A673 (cell line): Measurements from ENCODE around the gene EIF3A. TPM values are rescaled to one million over a fixed set of nuclear protein-coding genes. Genes with fewer than 3 reads are reported as not detected.

Source experiments
- BruUV-seq: library from RNA; stranded (reverse); fragments of 400-500 nt; replicated peaks from 2 replicates; lab custom pipeline; 2021; lab: Mats Ljungman, UMichigan
- CTCF ChIA-PET: fragments of 300-600 bp; sonication (Branson Sonifier 250); formaldehyde crosslinking; loops from one replicate; lab custom pipeline; 2022; ENCODE audit warnings: antibody characterized with exemption; lab: Charles Lee
- POLR2A ChIA-PET: fragments of 300-600 bp; sonication (Branson Sonifier 250); formaldehyde crosslinking; loops from one replicate; lab custom pipeline; 2022; ENCODE audit warnings: antibody characterized with exemption; ENCODE audit not compliant: low non-redundant PET; lab: Charles Lee
- DNase-seq: peaks from one replicate; pipeline ENCODE4 v3.0.0-alpha.2; 2015; ENCODE audit warnings: low spot score
- H3K27ac ChIP-seq: fragments of 200-600 bp; sonication (generic); 2 replicates; pipeline ENCODE4 v1.5.1; 2016; ENCODE audit warnings: mixed run types, low read depth, mild to moderate bottlenecking, mixed read lengths, antibody characterized with exemption, low read length; ENCODE audit not compliant: poor library complexity, severe bottlenecking
- H3K27me3 ChIP-seq: fragments of 200-600 bp; sonication (generic); replicated peaks from 2 replicates; pipeline ENCODE4 v1.6.1; 2017; ENCODE audit warnings: mixed run types, low read depth, mild to moderate bottlenecking, mixed read lengths, antibody characterized with exemption, low read length; ENCODE audit not compliant: insufficient read depth, poor library complexity
- H3K36me3 ChIP-seq: fragments of 200-600 bp; sonication (generic); 2 replicates; pipeline ENCODE4 v1.6.1; 2016; ENCODE audit warnings: mixed run types, mild to moderate bottlenecking, mixed read lengths, antibody characterized with exemption, low read length; ENCODE audit not compliant: insufficient read depth, poor library complexity, severe bottlenecking
- H3K4me1 ChIP-seq: fragments of 200-600 bp; sonication (generic); 2 replicates; pipeline ENCODE4 v1.6.1; 2017; ENCODE audit warnings: mixed run types, mild to moderate bottlenecking, mixed read lengths, antibody characterized with exemption, low read length; ENCODE audit not compliant: insufficient read depth, poor library complexity, severe bottlenecking
- H3K4me3 ChIP-seq: fragments of 200-600 bp; sonication (generic); 2 replicates; pipeline ENCODE4 v1.5.1; 2016; ENCODE audit warnings: low read depth, mixed run types, mild to moderate bottlenecking, mixed read lengths, low read length; ENCODE audit not compliant: poor library complexity, severe bottlenecking
- H3K9me3 ChIP-seq: fragments of 200-600 bp; sonication (generic); 2 replicates; pipeline ENCODE4 v1.6.1; 2016; ENCODE audit warnings: mixed run types, low read depth, mild to moderate bottlenecking, mixed read lengths, antibody characterized with exemption, low read length; ENCODE audit not compliant: poor library complexity, severe bottlenecking
- CTCF ChIP-seq: fragments of 300-800, 200-600 bp; sonication (generic); conservative IDR thresholded peaks from 2 replicates; pipeline ENCODE4 v1.5.1; 2017; ENCODE audit warnings: low read depth, mild to moderate bottlenecking, antibody characterized with exemption, low read length, moderate library complexity, mixed read lengths
- EZH2 ChIP-seq: fragments of 200-600 bp; sonication (generic); IDR thresholded peaks from 2 replicates; pipeline ENCODE4 v1.6.1; 2017; ENCODE audit warnings: borderline replicate concordance, low read depth, mild to moderate bottlenecking, mixed read lengths, antibody characterized with exemption, low read length; ENCODE audit not compliant: poor library complexity, severe bottlenecking
- intact Hi-C: fragments of 100-400 bp; cut with micrococcal nuclease; formaldehyde crosslinking; loops from one replicate; pipeline ENCODE4 v1.10.0; 2022; ENCODE audit not compliant: unreplicated experiment
- total RNA-seq: library from RNA; stranded (reverse); gene quantifications from 2 replicates; pipeline ENCODE4 v1.2.3, GENCODE V29; 2021

The EIF3A gene
- total RNA-seq, 1 experiment from 2014 or later, result 181 TPM

DNA sequence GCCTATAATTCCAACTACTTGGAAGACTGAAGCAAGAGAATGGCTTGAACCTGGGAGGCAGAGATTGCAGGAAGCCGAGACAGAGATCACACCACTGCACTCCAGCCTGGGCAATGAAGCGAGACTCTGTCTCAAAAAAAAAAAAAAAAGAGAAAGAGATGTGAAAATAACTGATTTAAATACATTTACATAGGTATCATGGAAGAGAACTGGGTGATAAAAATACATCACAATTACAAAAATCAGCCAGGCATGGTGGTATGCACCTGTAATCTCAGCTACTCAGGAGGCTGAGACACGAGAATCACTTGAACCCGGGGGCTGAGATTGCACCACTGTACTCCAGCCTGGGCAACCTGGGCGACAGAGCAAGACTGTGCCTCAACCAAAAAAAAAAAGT, 31.3 kb downstream of the EIF3A start:
- Histone ChIP-seq H3K27ac (no peak overlapping the region), H3K9me3 (no peaks in the 10 kb centered on the region), H3K4me1 (no peaks in the 10 kb centered on the region), H3K4me3 (no peak overlapping the region), H3K27me3 (no peaks in the 10 kb centered on the region), H3K36me3 (peaks cover 97% of the 10 kb centered on the region)
- intact Hi-C loops, result no loop called here
- ChIA-PET POLR2A (interaction anchor here (0.7 kb wide), 1 partner anchor 20 kb away, joined by 6 read pairs; no protein-coding TSS in a partner anchor), CTCF (no interaction called here)
- TF ChIP-seq EZH2 (no peak), CTCF (no peak)
- no peak for DNase-seq
- BruUV-seq, result no TSS peak

DNA sequence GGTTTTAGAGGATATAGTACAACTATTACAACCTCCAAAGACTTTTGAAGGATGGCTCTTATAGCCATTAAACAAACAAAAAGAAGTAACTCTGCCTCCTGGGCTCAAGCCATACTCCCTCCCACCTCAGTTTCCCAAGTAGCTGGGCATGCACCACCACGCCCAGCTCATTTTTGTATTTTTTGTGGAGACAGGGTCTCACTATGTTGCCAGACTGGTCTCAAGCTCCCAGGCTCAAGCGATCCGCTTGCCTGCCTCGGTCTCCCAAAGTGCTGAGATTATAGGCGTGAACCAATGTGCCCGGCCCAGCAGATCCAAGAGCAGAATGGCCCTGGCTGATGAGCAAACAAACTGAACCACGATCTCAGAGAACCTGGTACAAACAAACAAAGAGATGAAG, 35.1 kb downstream of the EIF3A start:
- POLR2A ChIA-PET, result no interaction called here

DNA sequence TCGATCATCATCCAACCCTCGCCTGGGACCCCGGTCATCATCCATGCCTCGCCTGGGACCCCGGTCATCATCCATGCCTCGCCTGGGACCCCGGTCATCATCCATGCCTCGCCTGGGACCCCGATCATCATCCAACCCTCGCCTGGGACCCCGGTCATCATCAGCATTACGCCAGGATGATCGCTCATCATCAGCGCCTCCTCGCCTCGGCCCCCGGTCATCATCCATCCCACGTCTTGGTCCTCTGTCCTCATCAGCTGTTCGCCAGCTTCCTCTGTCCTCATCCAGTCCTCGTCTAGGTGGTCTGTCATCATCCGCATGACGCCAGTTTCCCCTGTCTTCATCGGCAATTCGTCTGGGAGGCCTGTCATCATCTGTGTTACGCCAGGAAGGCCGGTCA, 38.4 kb downstream of the EIF3A start:
- TSS peak; percentile 99 for BruUV-seq
- Histone ChIP-seq H3K27ac (no peak overlapping the region), H3K4me1 (no peaks in the 10 kb centered on the region), H3K9me3 (no peaks in the 10 kb centered on the region), H3K27me3 (no peaks in the 10 kb centered on the region), H3K4me3 (no peak overlapping the region), H3K36me3 (peaks cover 94% of the 10 kb centered on the region)
- no peak for DNase-seq
- TF ChIP-seq CTCF (no peak), EZH2 (no peak)
- ChIA-PET POLR2A (no interaction called here), CTCF (interaction anchor here (0.6 kb wide), 1 partner anchor 475 kb away, joined by 3 read pairs; no protein-coding TSS in a partner anchor)
- intact Hi-C loops, result no loop called here

More for the DNA sequence above, 35.1 kb downstream of the EIF3A start:
- BruUV-seq, result no TSS peak
- TF ChIP-seq CTCF (no peak), EZH2 (no peak)
- H3K27ac ChIP-seq, result no peak overlapping the region
- H3K36me3 ChIP-seq, result peaks cover 94% of the 10 kb centered on the region
- no peaks in the 10 kb centered on the region for H3K9me3 ChIP-seq
- intact Hi-C loops, result no loop called here
- H3K27me3 ChIP-seq, result no peaks in the 10 kb centered on the region
- CTCF ChIA-PET, result no interaction called here
- no peak overlapping the region for H3K4me3 ChIP-seq
- no peaks in the 10 kb centered on the region for H3K4me1 ChIP-seq
- no peak for DNase-seq
